GM11168 (cell line): ENCODE results near the gene ABI3BP.

Experiments
- in situ Hi-C: fragments of 300-500 bp; cut with MboI; formaldehyde crosslinking; loops from one replicate; pipeline ENCODE4 v1.12.0; 2022; ENCODE audit warnings: low sequenced_read_pairs; ENCODE audit not compliant: unreplicated experiment

The ABI3BP gene

GRCh38 chr3:100783619-100784018 lies 209.6 kb downstream of the ABI3BP start:
- in situ Hi-C loops = no loop called here

- in situ Hi-C loops = no loop called here
Measured at GRCh38 chr3:100782906-100783305, 210.3 kb downstream of the ABI3BP start.

- in situ Hi-C loops = no loop called here
Measured at GRCh38 chr3:100782348-100782747, 210.9 kb downstream of the ABI3BP start.

GRCh38 chr3:100781301-100781700 lies 211.9 kb downstream of the ABI3BP start:
- in situ Hi-C loops = no loop called here

- in situ Hi-C loops = no loop called here
Measured at GRCh38 chr3:100780071-100780622, 213.1 kb downstream of the ABI3BP start.

GRCh38 chr3:100779480-100779879 lies 213.7 kb downstream of the ABI3BP start:
- in situ Hi-C loops = no loop called here

GRCh38 chr3:100777271-100777670 lies 215.9 kb downstream of the ABI3BP start:
- in situ Hi-C loops = no loop called here

- in situ Hi-C loops = no loop called here
Measured at GRCh38 chr3:100776746-100777145, 216.5 kb downstream of the ABI3BP start.

GRCh38 chr3:100776097-100776729 lies 217.0 kb downstream of the ABI3BP start:
- in situ Hi-C loops = no loop called here

GRCh38 chr3:100775669-100776068 lies 217.6 kb downstream of the ABI3BP start:
- in situ Hi-C loops = no loop called here

- in situ Hi-C loops = no loop called here
Measured at GRCh38 chr3:100775226-100775625, 218.0 kb downstream of the ABI3BP start.

GRCh38 chr3:100769693-100770092 lies 223.5 kb downstream of the ABI3BP start:
- in situ Hi-C loops = no loop called here

GRCh38 chr3:100766069-100766468 lies 227.2 kb downstream of the ABI3BP start:
- in situ Hi-C loops = no loop called here

- in situ Hi-C loops = no loop called here
Measured at GRCh38 chr3:100765437-100765975, 227.7 kb downstream of the ABI3BP start.

GRCh38 chr3:100761951-100762350 lies 231.3 kb downstream of the ABI3BP start:
- in situ Hi-C loops = no loop called here

- in situ Hi-C loops = no loop called here
Measured at GRCh38 chr3:100761211-100761942, 231.8 kb downstream of the ABI3BP start.

- in situ Hi-C loops = no loop called here
Measured at GRCh38 chr3:100760377-100760776, 232.8 kb downstream of the ABI3BP start.

GRCh38 chr3:100759950-100760349 lies 233.3 kb downstream of the ABI3BP start:
- in situ Hi-C loops = no loop called here

GRCh38 chr3:100759159-100759558 lies 234.1 kb downstream of the ABI3BP start:
- in situ Hi-C loops = no loop called here

- in situ Hi-C loops = no loop called here
Measured at GRCh38 chr3:100756441-100756840, 236.8 kb downstream of the ABI3BP start.

GRCh38 chr3:100754563-100755334 lies 238.5 kb downstream of the ABI3BP start:
- in situ Hi-C loops = no loop called here
